SK-N-SH treated with all-trans-retinoic acid at 6 μM for 48 hours (cell line): ENCODE data around the gene OAS1.
"Not testable (repeated sequence)": the region's sequence is repeated elsewhere in the genome, so short reads cannot be mapped to it uniquely, and the experiment has no call there.

Source experiments
- ATAC-seq: fragments of 200-7000 bp; cut with Tn5 transposase; 3 replicates; pipeline ENCODE4 v1.9.1; 2020; ENCODE audit warnings: mild to moderate bottlenecking, moderate library complexity
- BACH2 ChIP-seq: fragments of 250-450 bp; sonication (Bioruptor Pico); IDR thresholded peaks from 2 replicates; pipeline ENCODE4 v1.9.0; 2021; ENCODE audit warnings: mild to moderate bottlenecking, borderline replicate concordance
- CSDC2 ChIP-seq: fragments of 250-450 bp; sonication (Bioruptor Pico); IDR thresholded peaks from 2 replicates; pipeline ENCODE4 v1.5.0; 2020; ENCODE audit warnings: mild to moderate bottlenecking, moderate library complexity
- CSRNP3 ChIP-seq: fragments of 250-450 bp; sonication (Bioruptor Pico); IDR thresholded peaks from 2 replicates; pipeline ENCODE4 v1.5.1; 2021; ENCODE audit warnings: mild to moderate bottlenecking, moderate library complexity
- ESRRG ChIP-seq: fragments of 250-450 bp; sonication (Bioruptor Pico); IDR thresholded peaks from 2 replicates; pipeline ENCODE4 v1.6.1; 2021; ENCODE audit warnings: mild to moderate bottlenecking
- GLIS3 ChIP-seq: fragments of 250-450 bp; sonication (Bioruptor Pico); IDR thresholded peaks from 2 replicates; pipeline ENCODE4 v1.5.0; 2020; ENCODE audit warnings: mild to moderate bottlenecking, moderate library complexity
- ISL1 ChIP-seq: fragments of 250-450 bp; sonication (Bioruptor Pico); IDR thresholded peaks from 2 replicates; pipeline ENCODE4 v2.1.2; 2022; ENCODE audit warnings: mild to moderate bottlenecking, moderate library complexity
- OSR1 ChIP-seq: fragments of 250-450 bp; sonication (Bioruptor Pico); IDR thresholded peaks from 2 replicates; pipeline ENCODE4 v1.8.0; 2022; ENCODE audit warnings: moderate library complexity, mild to moderate bottlenecking, inconsistent platforms
- POU6F1 ChIP-seq: fragments of 250-450 bp; sonication (Bioruptor Pico); IDR thresholded peaks from 2 replicates; pipeline ENCODE4 v1.8.0; 2021; ENCODE audit warnings: low read depth, mild to moderate bottlenecking, moderate library complexity, borderline replicate concordance
- PPARA ChIP-seq: fragments of 250-450 bp; sonication (Bioruptor Pico); IDR thresholded peaks from 2 replicates; pipeline ENCODE4 v1.5.0; 2020; ENCODE audit warnings: mild to moderate bottlenecking, borderline replicate concordance
- RARB ChIP-seq: fragments of 250-450 bp; sonication (Bioruptor Pico); IDR thresholded peaks from 2 replicates; pipeline ENCODE4 v1.8.0; 2021; ENCODE audit warnings: mild to moderate bottlenecking, moderate library complexity
- SNAI2 ChIP-seq: fragments of 250-450 bp; sonication (Bioruptor Pico); IDR thresholded peaks from 2 replicates; pipeline ENCODE4 v1.5.0; 2020; ENCODE audit warnings: mild to moderate bottlenecking, moderate library complexity
- TCF4 ChIP-seq: fragments of 250-450 bp; sonication (Bioruptor Pico); IDR thresholded peaks from 2 replicates; pipeline ENCODE4 v1.8.0; 2021; ENCODE audit warnings: mild to moderate bottlenecking, moderate library complexity, borderline replicate concordance
- TOX ChIP-seq: fragments of 250-450 bp; sonication (Bioruptor Pico); IDR thresholded peaks from 2 replicates; pipeline ENCODE4 v1.8.0; 2021; ENCODE audit warnings: mild to moderate bottlenecking, moderate library complexity, borderline replicate concordance
- TSHZ2 ChIP-seq: fragments of 250-450 bp; sonication (Bioruptor Pico); IDR thresholded peaks from 2 replicates; pipeline ENCODE4 v1.5.0; 2020; ENCODE audit warnings: mild to moderate bottlenecking, moderate library complexity
- ZC3H10 ChIP-seq: fragments of 250-450 bp; sonication (Bioruptor Pico); IDR thresholded peaks from 2 replicates; pipeline ENCODE4 v1.5.1; 2021; ENCODE audit warnings: mild to moderate bottlenecking, moderate library complexity
- ZFP3 ChIP-seq: fragments of 250-450 bp; sonication (Bioruptor Pico); IDR thresholded peaks from 2 replicates; pipeline ENCODE4 v1.5.0; 2020; ENCODE audit warnings: mild to moderate bottlenecking, moderate library complexity
- ZFP30 ChIP-seq: fragments of 450-650 bp; formaldehyde crosslinking; IDR thresholded peaks from 2 replicates; pipeline ENCODE4 v1.5.0; 2022; ENCODE audit warnings: mild to moderate bottlenecking, moderate library complexity
- ZNF565 ChIP-seq: fragments of 450-650 bp; formaldehyde crosslinking; conservative IDR thresholded peaks from 2 replicates; pipeline ENCODE4 v1.5.0; 2020; ENCODE audit warnings: low read depth, mild to moderate bottlenecking, moderate library complexity
- ZNF70 ChIP-seq: fragments of 450-650 bp; formaldehyde crosslinking; IDR thresholded peaks from 2 replicates; pipeline ENCODE4 v1.5.0; 2020; ENCODE audit warnings: mild to moderate bottlenecking, moderate library complexity
- ZNF8 ChIP-seq: fragments of 450-650 bp; formaldehyde crosslinking; IDR thresholded peaks from 2 replicates; pipeline ENCODE4 v1.5.0; 2020; ENCODE audit warnings: mild to moderate bottlenecking, moderate library complexity
- TF ChIP-seq, protein P1 (sequence below): fragments of 250-450 bp; sonication (Bioruptor Pico); IDR thresholded peaks from 2 replicates; pipeline ENCODE4 v1.5.1; 2020; ENCODE audit warnings: low read depth, mild to moderate bottlenecking, moderate library complexity
- TF ChIP-seq, protein P2 (sequence below): fragments of 250-450 bp; sonication (Bioruptor Pico); IDR thresholded peaks from 2 replicates; pipeline ENCODE4 v1.8.0; 2020; ENCODE audit warnings: mild to moderate bottlenecking, moderate library complexity, borderline replicate concordance

Gene OAS1

DNA sequence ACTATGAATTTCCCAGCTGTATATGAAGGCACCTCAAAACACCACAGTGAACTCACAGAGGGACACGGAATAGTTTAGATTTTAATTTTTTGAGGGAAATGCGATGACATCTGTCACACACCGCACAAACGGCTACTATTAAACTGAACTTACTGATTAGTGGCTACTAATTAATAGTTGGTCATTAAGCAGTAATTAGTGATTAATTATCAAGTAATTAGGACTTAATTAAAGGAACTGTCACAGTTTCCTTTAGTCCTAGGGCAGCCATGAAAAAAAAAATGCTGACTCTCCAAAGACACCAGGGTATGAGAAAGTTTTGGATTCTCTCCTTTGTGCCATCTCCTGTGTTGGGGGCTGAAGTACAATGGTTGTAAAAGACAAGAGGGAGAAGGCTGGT lies 2.9 kb downstream of the OAS1 start:
- no peak for ATAC-seq
- TF ChIP-seq CSRNP3 (CRISPR knock-in tag): no peak
- TF ChIP-seq CSDC2: no peak
- no peak for TF ChIP-seq ZNF70 (CRISPR knock-in tag)
- no peak for TF ChIP-seq RARB
- TF ChIP-seq, protein P1, sequence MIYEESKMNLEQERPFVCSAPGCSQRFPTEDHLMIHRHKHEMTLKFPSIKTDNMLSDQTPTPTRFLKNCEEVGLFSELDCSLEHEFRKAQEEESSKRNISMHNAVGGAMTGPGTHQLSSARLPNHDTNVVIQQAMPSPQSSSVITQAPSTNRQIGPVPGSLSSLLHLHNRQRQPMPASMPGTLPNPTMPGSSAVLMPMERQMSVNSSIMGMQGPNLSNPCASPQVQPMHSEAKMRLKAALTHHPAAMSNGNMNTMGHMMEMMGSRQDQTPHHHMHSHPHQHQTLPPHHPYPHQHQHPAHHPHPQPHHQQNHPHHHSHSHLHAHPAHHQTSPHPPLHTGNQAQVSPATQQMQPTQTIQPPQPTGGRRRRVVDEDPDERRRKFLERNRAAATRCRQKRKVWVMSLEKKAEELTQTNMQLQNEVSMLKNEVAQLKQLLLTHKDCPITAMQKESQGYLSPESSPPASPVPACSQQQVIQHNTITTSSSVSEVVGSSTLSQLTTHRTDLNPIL (CRISPR knock-in tag): no peak
- TF ChIP-seq ESRRG (CRISPR knock-in tag): no peak
- no peak for TF ChIP-seq POU6F1 (CRISPR knock-in tag)
- no peak for TF ChIP-seq ISL1
- no peak for TF ChIP-seq GLIS3 (CRISPR knock-in tag)
- no peak for TF ChIP-seq TSHZ2 (CRISPR knock-in tag)
- no peak for TF ChIP-seq ZNF565
- TF ChIP-seq ZFP30 (CRISPR knock-in tag): no peak
- TF ChIP-seq TOX: no peak
- TF ChIP-seq ZFP3 (CRISPR knock-in tag): no peak
- TF ChIP-seq TCF4 (CRISPR knock-in tag): no peak
- TF ChIP-seq, protein P2, sequence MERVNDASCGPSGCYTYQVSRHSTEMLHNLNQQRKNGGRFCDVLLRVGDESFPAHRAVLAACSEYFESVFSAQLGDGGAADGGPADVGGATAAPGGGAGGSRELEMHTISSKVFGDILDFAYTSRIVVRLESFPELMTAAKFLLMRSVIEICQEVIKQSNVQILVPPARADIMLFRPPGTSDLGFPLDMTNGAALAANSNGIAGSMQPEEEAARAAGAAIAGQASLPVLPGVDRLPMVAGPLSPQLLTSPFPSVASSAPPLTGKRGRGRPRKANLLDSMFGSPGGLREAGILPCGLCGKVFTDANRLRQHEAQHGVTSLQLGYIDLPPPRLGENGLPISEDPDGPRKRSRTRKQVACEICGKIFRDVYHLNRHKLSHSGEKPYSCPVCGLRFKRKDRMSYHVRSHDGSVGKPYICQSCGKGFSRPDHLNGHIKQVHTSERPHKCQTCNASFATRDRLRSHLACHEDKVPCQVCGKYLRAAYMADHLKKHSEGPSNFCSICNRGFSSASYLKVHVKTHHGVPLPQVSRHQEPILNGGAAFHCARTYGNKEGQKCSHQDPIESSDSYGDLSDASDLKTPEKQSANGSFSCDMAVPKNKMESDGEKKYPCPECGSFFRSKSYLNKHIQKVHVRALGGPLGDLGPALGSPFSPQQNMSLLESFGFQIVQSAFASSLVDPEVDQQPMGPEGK (CRISPR knock-in tag): no peak
- no peak for TF ChIP-seq PPARA (CRISPR knock-in tag)
- no peak for TF ChIP-seq SNAI2
- no peak for TF ChIP-seq ZC3H10 (CRISPR knock-in tag)

DNA sequence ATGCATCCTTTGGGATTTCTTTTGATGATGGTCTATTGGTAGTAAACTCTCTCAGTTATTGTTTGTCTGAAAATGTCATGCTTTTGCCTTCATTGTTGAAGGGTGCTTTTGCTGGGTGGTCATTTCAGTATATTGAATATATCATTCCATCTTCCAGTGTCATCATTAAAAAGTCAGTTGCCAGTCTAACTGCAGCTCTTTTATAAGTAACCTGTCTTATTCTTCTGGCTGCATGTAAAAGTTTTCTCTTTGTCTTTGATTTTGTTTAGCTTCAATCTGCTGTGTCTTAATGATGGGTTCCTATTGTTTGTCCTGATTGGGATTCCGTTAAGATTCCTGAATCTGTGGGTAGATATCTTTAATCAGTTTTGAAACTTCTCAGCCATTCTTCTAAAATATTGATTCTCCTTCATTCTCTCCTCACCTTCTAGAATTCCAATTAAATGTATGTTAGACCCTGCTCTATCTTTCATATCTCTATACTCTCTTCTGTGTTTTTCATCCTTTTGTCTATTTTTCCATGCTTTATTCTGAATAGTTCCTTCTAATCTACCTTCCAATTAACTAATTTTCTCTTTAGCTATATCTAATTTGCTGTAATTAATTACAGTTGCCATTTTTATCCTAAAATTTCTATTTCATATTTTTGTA lies 6.4 kb downstream of the OAS1 start:
- ATAC-seq: no peak
- no peak for TF ChIP-seq ZNF8 (CRISPR knock-in tag)
- TF ChIP-seq ZFP30 (CRISPR knock-in tag): peak; percentile 98

- not testable (repeated sequence) for ATAC-seq
Measured at GRCh38 chr12:112913888-112914287, 7.1 kb downstream of the OAS1 start.

- TF ChIP-seq OSR1 (CRISPR knock-in tag) (no peak), PPARA (CRISPR knock-in tag) (no peak), SNAI2 (no peak), BACH2 (CRISPR knock-in tag) (no peak), TCF4 (CRISPR knock-in tag) (no peak), ZNF70 (CRISPR knock-in tag) (no peak), CSDC2 (no peak), TOX (no peak), RARB (no peak)
- TF ChIP-seq, protein P2 (CRISPR knock-in tag): no peak
- ATAC-seq: no peak
Measured at GRCh38 chr12:112916270-112916669, 9.5 kb downstream of the OAS1 start.
